ENCODE measurements around the gene MIOX. TPM values are rescaled to one million over a fixed set of nuclear protein-coding genes. Genes with fewer than 3 reads are reported as not detected.

The MIOX gene
- total and polyA plus RNA-seq, 2 of the 13 experiments (the other 11 are each of a cell fraction or from before 2014, with no cell fraction given): 1.5 to 2.9 TPM

- TF ChIP-seq ZNF331 (CRISPR knock-in tag; IDR thresholded peaks at IDR 0.05): no peak
- TF ChIP-seq ZNF562 (CRISPR knock-in tag; IDR thresholded peaks at IDR 0.05; ENCODE audit: borderline replicate concordance): no peak
- TF ChIP-seq, protein P1, sequence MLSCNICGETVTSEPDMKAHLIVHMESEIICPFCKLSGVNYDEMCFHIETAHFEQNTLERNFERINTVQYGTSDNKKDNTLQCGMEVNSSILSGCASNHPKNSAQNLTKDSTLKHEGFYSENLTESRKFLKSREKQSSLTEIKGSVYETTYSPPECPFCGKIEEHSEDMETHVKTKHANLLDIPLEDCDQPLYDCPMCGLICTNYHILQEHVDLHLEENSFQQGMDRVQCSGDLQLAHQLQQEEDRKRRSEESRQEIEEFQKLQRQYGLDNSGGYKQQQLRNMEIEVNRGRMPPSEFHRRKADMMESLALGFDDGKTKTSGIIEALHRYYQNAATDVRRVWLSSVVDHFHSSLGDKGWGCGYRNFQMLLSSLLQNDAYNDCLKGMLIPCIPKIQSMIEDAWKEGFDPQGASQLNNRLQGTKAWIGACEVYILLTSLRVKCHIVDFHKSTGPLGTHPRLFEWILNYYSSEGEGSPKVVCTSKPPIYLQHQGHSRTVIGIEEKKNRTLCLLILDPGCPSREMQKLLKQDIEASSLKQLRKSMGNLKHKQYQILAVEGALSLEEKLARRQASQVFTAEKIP (CRISPR knock-in tag; IDR thresholded peaks at IDR 0.05; ENCODE audit: borderline replicate concordance): no peak
- TF ChIP-seq RXRA (CRISPR knock-in tag; IDR thresholded peaks at IDR 0.05): no peak; the same call in 1 of the 2 replicates
- TF ChIP-seq MAZ (IDR thresholded peaks at IDR 0.05; ENCODE audit: borderline replicate concordance, low read depth, low read length): no peak
- TF ChIP-seq MAZ (CRISPR knock-in tag; IDR thresholded peaks at IDR 0.05; ENCODE audit: low read depth): no peak; the same call in 1 of the 2 replicates
- TF ChIP-seq ISX (CRISPR knock-in tag; conservative IDR thresholded peaks at IDR 0.05): no peak
- TF ChIP-seq U2AF2 (IDR thresholded peaks at IDR 0.05; ENCODE audit: low read depth, low read length): no peak
- 0 out of 2 replicates have a peak, but pooled peaks have one; percentile 22 for TF ChIP-seq ZNF776 (CRISPR knock-in tag; IDR thresholded peaks at IDR 0.05)
- TF ChIP-seq ZNF275 (CRISPR knock-in tag; IDR thresholded peaks at IDR 0.05; ENCODE audit: borderline replicate concordance): no peak
- TF ChIP-seq, protein P2, sequence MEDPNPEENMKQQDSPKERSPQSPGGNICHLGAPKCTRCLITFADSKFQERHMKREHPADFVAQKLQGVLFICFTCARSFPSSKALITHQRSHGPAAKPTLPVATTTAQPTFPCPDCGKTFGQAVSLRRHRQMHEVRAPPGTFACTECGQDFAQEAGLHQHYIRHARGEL (CRISPR knock-in tag; IDR thresholded peaks at IDR 0.05): no peak
- TF ChIP-seq, protein P3, sequence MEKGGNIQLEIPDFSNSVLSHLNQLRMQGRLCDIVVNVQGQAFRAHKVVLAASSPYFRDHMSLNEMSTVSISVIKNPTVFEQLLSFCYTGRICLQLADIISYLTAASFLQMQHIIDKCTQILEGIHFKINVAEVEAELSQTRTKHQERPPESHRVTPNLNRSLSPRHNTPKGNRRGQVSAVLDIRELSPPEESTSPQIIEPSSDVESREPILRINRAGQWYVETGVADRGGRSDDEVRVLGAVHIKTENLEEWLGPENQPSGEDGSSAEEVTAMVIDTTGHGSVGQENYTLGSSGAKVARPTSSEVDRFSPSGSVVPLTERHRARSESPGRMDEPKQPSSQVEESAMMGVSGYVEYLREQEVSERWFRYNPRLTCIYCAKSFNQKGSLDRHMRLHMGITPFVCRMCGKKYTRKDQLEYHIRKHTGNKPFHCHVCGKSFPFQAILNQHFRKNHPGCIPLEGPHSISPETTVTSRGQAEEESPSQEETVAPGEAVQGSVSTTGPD (CRISPR knock-in tag; IDR thresholded peaks at IDR 0.05): no peak
- TF ChIP-seq TRAFD1 (CRISPR knock-in tag; IDR thresholded peaks at IDR 0.05; ENCODE audit: borderline replicate concordance): no peak
- TF ChIP-seq KAT8 (CRISPR knock-in tag; IDR thresholded peaks at IDR 0.05): peak; percentile 48; the same call in 1 of the 2 replicates
- TF ChIP-seq ARNTL (CRISPR knock-in tag; IDR thresholded peaks at IDR 0.05): no peak
- TF ChIP-seq KDM4B (CRISPR knock-in tag; IDR thresholded peaks at IDR 0.05): peak; percentile 72; the same call in 1 of the 2 replicates
- no peak for TF ChIP-seq NONO (IDR thresholded peaks at IDR 0.05)
- TF ChIP-seq NONO (CRISPR knock-in tag; conservative IDR thresholded peaks at IDR 0.05): no peak
- peak; percentile 30; the same call in 1 of the 2 replicates for TF ChIP-seq ZNF598 (CRISPR knock-in tag; IDR thresholded peaks at IDR 0.05; ENCODE audit: borderline replicate concordance)
- TF ChIP-seq GABPA (IDR thresholded peaks at IDR 0.05; ENCODE audit: low read depth, low read length): no peak
- TF ChIP-seq GABPA (CRISPR knock-in tag; IDR thresholded peaks at IDR 0.05; ENCODE audit: low read depth): no peak
- TF ChIP-seq ZNF430 (CRISPR knock-in tag; IDR thresholded peaks at IDR 0.05): no peak
- peak; percentile 75 for TF ChIP-seq NFYC (CRISPR knock-in tag; IDR thresholded peaks at IDR 0.05)
These were observed 11.7 kb upstream of the MIOX start, which contains the start of gene SBF1 (continued) for GRCh38 chr22:50474710-50475651.
